Keratinocyte (primary cell): ENCODE results near the gene STRN3. TPM values are rescaled to one million over a fixed set of nuclear protein-coding genes. Genes with fewer than 3 reads are reported as not detected.

Experiments
- DNase-seq: peaks from one replicate; pipeline ENCODE4 v3.0.0-alpha.2; 2011; ENCODE audit warnings: low read depth, missing footprints, low spot score
- FAIRE-seq: peaks from 2 replicates; lab custom pipeline; 2011; peaks lifted over from hg19 to GRCh38; lab: Jason Lieb, UNC
- H2AFZ ChIP-seq: 2 replicates; pipeline ENCODE4 v1.6.0; 2012; ENCODE audit warnings: low read length, control low read depth, inconsistent platforms; ENCODE audit not compliant: control insufficient read depth
- H3K27ac ChIP-seq: 2 replicates; pipeline ENCODE4 v1.5.1; 2011; ENCODE audit warnings: low read length; ENCODE audit not compliant: control insufficient read depth, insufficient read depth
- H3K27me3 ChIP-seq: 3 replicates; pipeline ENCODE4 v1.6.0; 2011; ENCODE audit warnings: low read length; ENCODE audit not compliant: control insufficient read depth, insufficient read depth; ENCODE audit errors: extremely low read depth
- H3K36me3 ChIP-seq, 2 experiments: 2 replicates in 1 of 2; 3 replicates in 1 of 2; pipeline ENCODE4 v1.5.1; 2011; ENCODE audit warnings: low read length in 2 of 2, mild to moderate bottlenecking in 1 of 2; ENCODE audit not compliant: control insufficient read depth in 2 of 2, insufficient read depth in 2 of 2; ENCODE audit errors: extremely low read depth in 1 of 2
- H3K4me1 ChIP-seq: 3 replicates; pipeline ENCODE4 v1.5.1; 2011; ENCODE audit warnings: low read length; ENCODE audit not compliant: control insufficient read depth, insufficient read depth; ENCODE audit errors: extremely low read depth
- H3K4me2 ChIP-seq: 3 replicates; pipeline ENCODE4 v1.6.0; 2011; ENCODE audit warnings: low read depth, low read length; ENCODE audit not compliant: control insufficient read depth, insufficient read depth; ENCODE audit errors: extremely low read depth
- H3K4me3 ChIP-seq, 3 experiments: fragments of 200-600 bp in 1 of 3; sonication (generic) in 1 of 3; 2 replicates in 2 of 3; 3 replicates in 1 of 3; pipeline ENCODE4 v1.5.1; 2011 to 2016; ENCODE audit warnings: low read length in 3 of 3, mild to moderate bottlenecking in 3 of 3, control low read depth in 2 of 3, inconsistent platforms in 1 of 3, low read depth in 1 of 3, mixed read lengths in 1 of 3, mixed run types in 1 of 3, moderate library complexity in 1 of 3; ENCODE audit not compliant: control insufficient read depth in 2 of 3, insufficient read depth in 2 of 3; ENCODE audit errors: extremely low read depth in 1 of 3
- H3K79me2 ChIP-seq: 2 replicates; pipeline ENCODE4 v1.6.0; 2012; ENCODE audit warnings: low read length; ENCODE audit not compliant: control insufficient read depth, insufficient read depth
- H3K9ac ChIP-seq: 3 replicates; pipeline ENCODE4 v1.6.0; 2011; ENCODE audit warnings: low read length; ENCODE audit not compliant: control insufficient read depth, insufficient read depth; ENCODE audit errors: extremely low read depth
- H3K9me1 ChIP-seq: 3 replicates; pipeline ENCODE4 v1.6.0; 2011; ENCODE audit warnings: low read length; ENCODE audit not compliant: control insufficient read depth, insufficient read depth; ENCODE audit errors: extremely low read depth
- H3K9me3 ChIP-seq: 2 replicates; pipeline ENCODE4 v1.5.1; 2012; ENCODE audit warnings: low read depth, low read length; ENCODE audit not compliant: control insufficient read depth
- H4K20me1 ChIP-seq: 3 replicates; pipeline ENCODE4 v1.6.0; 2011; ENCODE audit warnings: low read length; ENCODE audit not compliant: control insufficient read depth, insufficient read depth; ENCODE audit errors: extremely low read depth
- CTCF ChIP-seq, 3 experiments: IDR thresholded peaks in 1 of 3; conservative IDR thresholded peaks in 1 of 3; optimal IDR thresholded peaks in 1 of 3; 2 replicates in 2 of 3; 3 replicates in 1 of 3; pipeline versions ENCODE3 to v1.5.1; 2011; ENCODE audit warnings: low read length in 3 of 3, mild to moderate bottlenecking in 3 of 3, moderate library complexity in 2 of 3, control low read depth in 1 of 3, inconsistent platforms in 1 of 3; ENCODE audit not compliant: insufficient read depth in 2 of 3; ENCODE audit errors: extremely low read depth in 1 of 3
- EZH2 ChIP-seq: IDR thresholded peaks from one replicate; pipeline ENCODE4 v1.6.1; 2012; ENCODE audit warnings: inconsistent platforms, mild to moderate bottlenecking, low read length, moderate library complexity
- dilution Hi-C: fragments of 300-500 bp; cut with MboI; formaldehyde crosslinking; loops from one replicate; pipeline ENCODE4 v1.7.0; 2020; ENCODE audit warnings: low sequenced_read_pairs; ENCODE audit not compliant: extremely low pct_ligation_motif_present
- polyA plus RNA-seq, 5 experiments: library from polyadenylated mRNA; depleted of rRNA in 3 of 5; stranded (reverse) in 3 of 5; stranded (forward) in 1 of 5; unstranded in 1 of 5; fragments of >200 nt; gene quantifications; 1 replicate in 1 of 5; 2 replicates in 3 of 5; 3 replicates in 1 of 5; pipeline versions ENCODE4 v1.2.1 to v1.2.3, GENCODE V29; 2011 to 2012; ENCODE audit warnings: missing spikeins in 2 of 5, low read depth in 1 of 5, low replicate concordance in 1 of 5

STRN3 gene
- polyA plus RNA-seq, 1 donor (not counting 4 experiments of a cell fraction or from before 2014, with no cell fraction given), result 38.1 TPM

GRCh38 chr14:31026450-31027235 is 464 bp upstream of the STRN3 start:
- Histone ChIP-seq H3K4me3 (peak overlapping the region; percentile 88 to 96 (median 91)), H3K9ac (peak overlapping the region; percentile 87), H3K9me3 (no peaks in the 10 kb centered on the region), H3K27me3 (no peaks in the 10 kb centered on the region), H2AFZ (peak overlapping the region; percentile 64), H3K36me3 (peaks cover 0 to 3% of the 10 kb centered on the region in 2 experiments), H3K9me1 (no peaks in the 10 kb centered on the region), H3K4me1 (peaks cover 6% of the 10 kb centered on the region), H4K20me1 (peaks cover 6% of the 10 kb centered on the region), H3K79me2 (peaks cover 48% of the 10 kb centered on the region), H3K27ac (peak overlapping the region; percentile 96), H3K4me2 (peak overlapping the region; percentile 90)
- FAIRE-seq (peak; percentile 68), DNase-seq (peak; percentile 71)
- dilution Hi-C loops, result no loop called here
- TF ChIP-seq CTCF (optimal IDR thresholded peaks at IDR 0.05 in 1 of 3, IDR thresholded peaks at IDR 0.05 in 1 of 3, conservative IDR thresholded peaks at IDR 0.05 in 1 of 3; ENCODE audit: extremely low read depth in 1 of 3, insufficient read depth in 2 of 3, low read length in 3 of 3) (no peak), EZH2 (no peak)

GRCh38 chr14:31025367-31026076 is 657 bp downstream of the STRN3 start, which contains the start of gene AP4S1:
TSS of gene AP4S1 (plus strand) at chr14:31025649. CDS start at chr14:31066197, 40,548 bp downstream.
- TF ChIP-seq CTCF (optimal IDR thresholded peaks at IDR 0.05 in 1 of 3, IDR thresholded peaks at IDR 0.05 in 1 of 3, conservative IDR thresholded peaks at IDR 0.05 in 1 of 3; ENCODE audit: extremely low read depth in 1 of 3, insufficient read depth in 2 of 3, low read length in 3 of 3) (no peak), EZH2 (no peak)
- dilution Hi-C loops, result no loop called here
- peak within 1 kb of the TSS; percentile 96 for H3K27ac ChIP-seq

More at GRCh38 chr14:31025367-31026076, 657 bp downstream of the STRN3 start, which contains the start of gene AP4S1:
- Histone ChIP-seq H3K9me1 (no peaks in the 10 kb centered on the region), H3K79me2 (peaks cover 59% of the 10 kb centered on the region), H3K4me3 (peak within 1 kb of the TSS; percentile 91 to 96 (median 91)), H3K4me1 (no peaks in the 10 kb centered on the region), H3K4me2 (peak within 1 kb of the TSS; percentile 90), H3K9me3 (no peaks in the 10 kb centered on the region), H3K27me3 (no peaks in the 10 kb centered on the region), H3K9ac (peak within 1 kb of the TSS; percentile 87), H4K20me1 (peaks cover 6% of the 10 kb centered on the region), H2AFZ (peak within 1 kb of the TSS; percentile 76), H3K36me3 (peaks cover 1 to 10% of the 10 kb centered on the region in 2 experiments)
- no peak for FAIRE-seq
- no peak for DNase-seq
